Ovary (tissue), 3 donors: Measurements from ENCODE around the gene CD164L2.
"Not testable (repeated sequence)": the region's sequence is repeated elsewhere in the genome, so short reads cannot be mapped to it uniquely, and the experiment has no call there.

Experiments used
- POLR2A ChIP-seq: fragments of 450-650 bp; IDR thresholded peaks from one replicate; pipeline ENCODE4 v1.6.1; 2017; ENCODE audit warnings: antibody characterized with exemption, mild to moderate bottlenecking, moderate library complexity
- TF ChIP-seq, protein P1 (sequence below), 3 donors: fragments of 450-650 bp in 2 of 3; fragments of 200-600 bp in 1 of 3; IDR thresholded peaks; one replicate each; pipeline versions ENCODE4 v1.5.1 to v1.8.0; 2016 to 2022; ENCODE audit warnings: antibody characterized with exemption in 3 of 3, mild to moderate bottlenecking in 1 of 3
- donor health status: DM: no; HTN: no; CAD: no.

DNA sequence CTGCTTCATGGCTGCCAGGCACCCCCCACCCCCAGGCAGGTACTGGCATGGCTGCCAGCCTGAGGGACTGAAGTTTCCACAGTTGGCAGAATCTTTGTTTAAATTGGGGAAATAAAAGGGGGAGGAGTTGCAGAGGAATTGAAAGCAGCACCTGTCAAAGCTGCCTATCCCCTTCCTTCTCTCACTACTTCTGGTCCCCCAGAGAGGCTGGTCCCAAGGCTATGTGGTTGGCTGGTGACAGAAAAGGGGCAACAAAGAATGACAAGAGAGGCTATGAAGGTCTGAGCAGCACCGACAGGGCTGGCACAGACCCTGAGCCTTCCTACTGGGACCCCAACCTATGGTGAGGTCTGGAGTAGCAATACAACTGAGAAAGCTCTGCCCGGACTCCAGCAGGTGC, 23.7 kb upstream of the CD164L2 start:
- TF ChIP-seq, protein P1, sequence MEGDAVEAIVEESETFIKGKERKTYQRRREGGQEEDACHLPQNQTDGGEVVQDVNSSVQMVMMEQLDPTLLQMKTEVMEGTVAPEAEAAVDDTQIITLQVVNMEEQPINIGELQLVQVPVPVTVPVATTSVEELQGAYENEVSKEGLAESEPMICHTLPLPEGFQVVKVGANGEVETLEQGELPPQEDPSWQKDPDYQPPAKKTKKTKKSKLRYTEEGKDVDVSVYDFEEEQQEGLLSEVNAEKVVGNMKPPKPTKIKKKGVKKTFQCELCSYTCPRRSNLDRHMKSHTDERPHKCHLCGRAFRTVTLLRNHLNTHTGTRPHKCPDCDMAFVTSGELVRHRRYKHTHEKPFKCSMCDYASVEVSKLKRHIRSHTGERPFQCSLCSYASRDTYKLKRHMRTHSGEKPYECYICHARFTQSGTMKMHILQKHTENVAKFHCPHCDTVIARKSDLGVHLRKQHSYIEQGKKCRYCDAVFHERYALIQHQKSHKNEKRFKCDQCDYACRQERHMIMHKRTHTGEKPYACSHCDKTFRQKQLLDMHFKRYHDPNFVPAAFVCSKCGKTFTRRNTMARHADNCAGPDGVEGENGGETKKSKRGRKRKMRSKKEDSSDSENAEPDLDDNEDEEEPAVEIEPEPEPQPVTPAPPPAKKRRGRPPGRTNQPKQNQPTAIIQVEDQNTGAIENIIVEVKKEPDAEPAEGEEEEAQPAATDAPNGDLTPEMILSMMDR (IDR thresholded peaks at IDR 0.05), result not testable (repeated sequence)
- TF ChIP-seq POLR2A, result not testable (repeated sequence)
